GM20000 (cell line): Measurements from ENCODE around the gene INAFM2.

Experiments used
- DNase-seq: peaks from one replicate; pipeline ENCODE4 v3.0.0; 2012; ENCODE audit warnings: low spot score
- CTCF ChIP-seq: IDR thresholded peaks from 2 replicates; pipeline ENCODE4 v1.5.1; 2012; ENCODE audit warnings: mild to moderate bottlenecking, control low read depth; ENCODE audit errors: extremely low read depth, missing control alignments

The INAFM2 gene

GRCh38 chr15:40335938-40336743, 12.6 kb downstream of the INAFM2 start:
- no peak for DNase-seq
- no peak for TF ChIP-seq CTCF

GRCh38 chr15:40336744-40337122, 13.2 kb downstream of the INAFM2 start:
- peak; percentile 67 for TF ChIP-seq CTCF
- DNase-seq, result peak; percentile 72

- DNase-seq, result no peak
- no peak for TF ChIP-seq CTCF
Observed at GRCh38 chr15:40337597-40337996, 14.1 kb downstream of the INAFM2 start.

GRCh38 chr15:40338041-40338657, 14.7 kb downstream of the INAFM2 start:
- peak; percentile 77 for TF ChIP-seq CTCF
- peak; percentile 92 for DNase-seq

GRCh38 chr15:40338921-40339620, 15.6 kb downstream of the INAFM2 start:
- no peak for TF ChIP-seq CTCF
- DNase-seq, result no peak

- no peak for DNase-seq
- TF ChIP-seq CTCF, result no peak
Observed at GRCh38 chr15:40339621-40339945, 16.1 kb downstream of the INAFM2 start.
